ENCODE data around the gene FSTL5. TPM values are rescaled to one million over a fixed set of nuclear protein-coding genes. Genes with fewer than 3 reads are reported as not detected.
A peak's percentile ranks its signal among the peaks of the same experiment; 100 is the strongest.

The FSTL5 gene
- total and polyA plus RNA-seq, 2 of the 8 experiments (the other 6 are each of a cell fraction or from before 2014, with no cell fraction given): 0.09 to 0.32 TPM

- peak overlapping the region; percentile 17 for H2AFZ ChIP-seq (ENCODE audit: low read length)
- no peaks in the 10 kb centered on the region for H3K79me2 ChIP-seq (ENCODE audit: control insufficient read depth in 1 of 2, insufficient read depth in 2 of 2, low read length in 2 of 2)
- H3K23me2 ChIP-seq (ENCODE audit: low read depth, low read length): no peaks in the 10 kb centered on the region
- H4K5ac ChIP-seq (ENCODE audit: insufficient read length, low read depth, low read length): no peak overlapping the region
- no peak overlapping the region for H3K4me2 ChIP-seq (ENCODE audit: insufficient read depth in 1 of 2, low read depth in 2 of 2, low read length in 2 of 2)
- no peaks in the 10 kb centered on the region for H3K79me1 ChIP-seq (ENCODE audit: low read depth, low read length)
- no peak overlapping the region for H2AK5ac ChIP-seq (ENCODE audit: low read depth, low read length)
- no peaks in the 10 kb centered on the region for H3K36me3 ChIP-seq (ENCODE audit: control insufficient read depth in 2 of 4, insufficient read depth in 4 of 4, low read length in 3 of 4)
- no peak overlapping the region for H3K23ac ChIP-seq (ENCODE audit: insufficient read length)
- no peak overlapping the region for H3K14ac ChIP-seq (ENCODE audit: insufficient read length)
- H2BK15ac ChIP-seq (ENCODE audit: low read length): no peak overlapping the region
- no peak overlapping the region for H3K27ac ChIP-seq (ENCODE audit: low read depth, low read length)
- no peak overlapping the region for H3K56ac ChIP-seq (replicated peaks; ENCODE audit: insufficient read length, low read depth, low read length)
- no peak overlapping the region for H4K91ac ChIP-seq (replicated peaks; ENCODE audit: insufficient read length, low read length)
- no peak overlapping the region for H4K8ac ChIP-seq (ENCODE audit: extremely low read depth, insufficient read depth, low read length)
- no peak overlapping the region for H3K18ac ChIP-seq (ENCODE audit: extremely low read depth, low read length)
- H3K9ac ChIP-seq (replicated peaks in 1 of 4; ENCODE audit: extremely low read depth in 1 of 4, low read depth in 3 of 4, low read length in 3 of 4): no peak overlapping the region
- ChIA-PET CTCF (ENCODE audit: partially characterized antibody) (interaction anchor here (2.0 to 2.1 kb wide), 2 partner anchors 20 to 63 kb away, joined by 7 to 8 read pairs; no protein-coding TSS in a partner anchor), POLR2A (ENCODE audit: partially characterized antibody) (no interaction called here)
- no peak overlapping the region for H3K4me3 ChIP-seq (ENCODE audit: extremely low read depth in 1 of 4, insufficient read depth in 2 of 4, low read depth in 3 of 4, low read length in 4 of 4)
- FAIRE-seq: no peak
- H3K27me3 ChIP-seq (replicated peaks in 1 of 4; ENCODE audit: control insufficient read depth in 3 of 4, extremely low read depth in 1 of 4, insufficient read depth in 3 of 4, low read length in 3 of 4): no peaks in the 10 kb centered on the region
- DNase-seq (ENCODE audit: low read depth in 1 of 2, low spot score in 2 of 2): no peak
- no peak overlapping the region for H2BK120ac ChIP-seq (replicated peaks; ENCODE audit: low read depth, low read length)
- H2BK5ac ChIP-seq (ENCODE audit: low read depth, low read length): no peak overlapping the region
- no peak overlapping the region for H3K4ac ChIP-seq (replicated peaks; ENCODE audit: insufficient read length, low read depth, low read length)
- no peaks in the 10 kb centered on the region; a peak in 1 of 7 replicates for H3K4me1 ChIP-seq (replicated peaks in 1 of 4; ENCODE audit: control insufficient read depth in 3 of 4, insufficient read depth in 4 of 4, low read length in 3 of 4)
- no peaks in the 10 kb centered on the region for H3K9me3 ChIP-seq (ENCODE audit: insufficient read depth in 2 of 2, low read depth in 1 of 2, low read length in 1 of 2)
- 93% methylated on average over 7 of the region's 7 CpGs; no CpG with 5 or more reads in 1 of the 2 experiments for WGBS, 2 experiments (ENCODE audit: extremely low coverage in 1 of 2, insufficient coverage in 1 of 2, insufficient read length in 1 of 2, insufficient replicate concordance in 2 of 2, low coverage in 1 of 2, low lambda C conversion rate in 2 of 2, missing lambda C conversion rate in 1 of 2)
- no peaks in the 10 kb centered on the region for H4K20me1 ChIP-seq (replicated peaks in 1 of 2; ENCODE audit: control insufficient read depth in 1 of 2, insufficient read depth in 2 of 2, low read length in 2 of 2)
- H2BK20ac ChIP-seq (ENCODE audit: low read length): no peak overlapping the region
- H2BK12ac ChIP-seq (ENCODE audit: low read depth, low read length): no peak overlapping the region
- no peak for TF ChIP-seq RBBP5 (IDR thresholded peaks at IDR 0.05; ENCODE audit: borderline replicate concordance, low read depth, low read length)
- no peak for TF ChIP-seq CEBPB (IDR thresholded peaks at IDR 0.05; ENCODE audit: low read depth, low read length)
- TF ChIP-seq ATF3 (IDR thresholded peaks at IDR 0.05; ENCODE audit: insufficient read depth, low read depth, low read length): no peak
- TF ChIP-seq SRF (IDR thresholded peaks at IDR 0.05; ENCODE audit: low read depth, low read length): no peak
- no peak for TF ChIP-seq GTF2F1 (IDR thresholded peaks at IDR 0.05; ENCODE audit: borderline replicate concordance, low read depth, low read length)
- no peak for TF ChIP-seq TAF7 (optimal IDR thresholded peaks at IDR 0.05; ENCODE audit: borderline replicate concordance, low read depth, low read length)
- no peak for TF ChIP-seq EGR1 (IDR thresholded peaks at IDR 0.05; ENCODE audit: borderline replicate concordance, low read depth, low read length)
- TF ChIP-seq TCF12 (IDR thresholded peaks at IDR 0.05; ENCODE audit: low read depth, low read length): no peak
- no peak for TF ChIP-seq TAF1 (IDR thresholded peaks at IDR 0.05; ENCODE audit: low read depth, low read length)
- TF ChIP-seq SIRT6 (IDR thresholded peaks at IDR 0.05; ENCODE audit: low read length): no peak
- TF ChIP-seq POU5F1 (IDR thresholded peaks at IDR 0.05; ENCODE audit: low read depth, low read length): no peak
- TF ChIP-seq TEAD4 (IDR thresholded peaks at IDR 0.05; ENCODE audit: low read depth, low read length): no peak
- TF ChIP-seq MAFK (IDR thresholded peaks at IDR 0.05; ENCODE audit: low read depth, low read length): no peak
Measured at GRCh38 chr4:161581262-161582230, 582.3 kb downstream of the FSTL5 start.

Measured in H1 (cell line).